ENCODE results near the gene RPL32.

RPL32 gene

DNA sequence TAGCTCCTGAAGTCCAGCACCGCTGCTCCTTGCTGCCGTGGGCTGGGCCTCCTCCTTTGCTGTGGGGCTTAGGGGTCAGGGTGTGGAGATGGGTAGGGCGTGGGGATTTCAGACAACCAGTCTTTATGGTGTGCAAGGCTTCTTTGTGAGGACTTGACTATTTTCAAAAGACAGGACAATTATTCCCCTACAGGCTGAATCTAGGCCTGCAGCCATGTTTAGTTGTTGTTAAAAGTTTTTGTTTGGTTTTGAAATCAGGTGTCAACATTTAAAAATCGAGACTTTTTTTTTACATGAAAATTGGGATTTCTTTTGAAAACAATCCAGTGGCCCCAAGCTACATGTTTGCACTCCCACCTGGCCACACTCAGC, 10.6 kb downstream of the RPL32 start:
- DNase-seq: no peak

- no peak for DNase-seq
These were observed 11.2 kb downstream of the RPL32 start for GRCh38 chr3:12829886-12830784.

- DNase-seq: no peak
These were observed 12.0 kb downstream of the RPL32 start for GRCh38 chr3:12829404-12829803.

- no peak for DNase-seq
These were observed 12.6 kb downstream of the RPL32 start for GRCh38 chr3:12828751-12829150.

DNA sequence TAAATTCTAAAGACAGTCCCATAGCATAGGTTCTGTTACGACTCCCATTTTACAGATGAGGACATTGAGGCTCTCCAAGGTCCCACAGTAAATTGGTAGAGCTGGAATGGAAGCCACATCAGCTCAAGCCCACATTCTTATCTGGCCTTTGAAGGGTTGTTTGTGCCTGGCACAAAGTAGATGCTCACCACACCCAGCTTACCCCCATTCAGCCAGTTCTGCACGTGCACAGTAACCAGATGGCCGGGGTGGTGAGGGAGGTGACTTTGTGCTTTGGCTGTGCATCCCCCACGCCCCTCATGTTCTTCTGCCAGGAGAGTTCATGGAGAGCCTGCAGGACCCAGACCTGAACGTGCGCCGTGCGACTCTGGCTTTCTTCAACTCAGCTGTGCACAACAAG, 16.2 kb downstream of the RPL32 start:
- no peak for DNase-seq

DNA sequence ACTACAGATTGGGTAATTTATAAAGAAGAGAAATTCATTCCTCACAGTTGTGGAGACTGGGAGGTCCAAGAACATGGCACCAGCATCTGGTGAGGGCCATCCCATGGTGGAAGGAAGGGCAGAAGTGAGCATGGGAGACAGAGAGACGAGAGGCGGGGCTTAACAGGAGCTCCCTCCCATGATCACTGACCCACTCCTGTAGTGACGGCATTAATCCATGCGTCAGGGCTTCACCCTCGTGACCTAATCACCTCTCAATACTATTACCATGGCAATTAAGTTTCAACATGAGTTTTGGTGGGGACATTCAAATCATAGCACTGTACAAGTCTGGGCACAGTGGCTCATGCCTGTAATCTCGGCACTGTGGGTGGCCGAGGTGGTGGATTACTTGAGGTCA, 17.1 kb downstream of the RPL32 start:
- DNase-seq: no peak

DNA sequence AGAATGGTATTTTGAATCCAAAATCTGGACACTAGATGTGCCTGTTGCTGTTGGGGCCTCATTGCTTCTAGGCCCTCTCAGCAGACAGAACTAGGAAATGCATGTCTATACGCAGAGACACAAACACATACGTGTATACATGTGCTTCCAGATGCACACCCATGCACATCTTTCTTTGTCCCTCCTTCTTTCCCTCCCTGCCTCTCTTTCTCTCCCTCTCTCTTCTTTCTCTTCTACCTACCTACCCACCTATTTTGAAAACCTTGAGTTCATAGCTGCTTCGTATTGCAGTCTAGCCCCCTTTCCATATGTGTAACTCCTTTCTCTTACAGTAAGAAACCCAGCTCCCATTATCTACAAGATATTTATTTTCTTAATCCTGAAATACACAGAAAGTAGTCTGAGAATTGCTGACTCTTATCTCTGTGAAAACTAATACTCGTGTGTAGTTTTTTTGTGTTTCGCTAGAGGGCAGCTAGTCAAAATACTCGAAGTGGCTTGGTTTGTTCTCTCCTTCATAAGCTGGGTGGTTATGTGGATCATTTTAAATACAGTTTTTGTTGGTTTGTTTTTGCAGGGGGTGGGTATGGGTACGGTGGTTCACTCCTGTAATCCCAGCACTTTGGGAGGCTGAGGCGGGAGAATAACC, 18.5 kb downstream of the RPL32 start:
- no peak for DNase-seq

GRCh38 chr3:12818773-12819172, 22.6 kb downstream of the RPL32 start:
- no peak for DNase-seq

GRCh38 chr3:12818273-12818672, 23.1 kb downstream of the RPL32 start:
- no peak for DNase-seq

- DNase-seq: no peak
These were observed 24.0 kb downstream of the RPL32 start for GRCh38 chr3:12817343-12817710.

GRCh38 chr3:12816521-12817342, 24.6 kb downstream of the RPL32 start:
- DNase-seq: no peak

DNA sequence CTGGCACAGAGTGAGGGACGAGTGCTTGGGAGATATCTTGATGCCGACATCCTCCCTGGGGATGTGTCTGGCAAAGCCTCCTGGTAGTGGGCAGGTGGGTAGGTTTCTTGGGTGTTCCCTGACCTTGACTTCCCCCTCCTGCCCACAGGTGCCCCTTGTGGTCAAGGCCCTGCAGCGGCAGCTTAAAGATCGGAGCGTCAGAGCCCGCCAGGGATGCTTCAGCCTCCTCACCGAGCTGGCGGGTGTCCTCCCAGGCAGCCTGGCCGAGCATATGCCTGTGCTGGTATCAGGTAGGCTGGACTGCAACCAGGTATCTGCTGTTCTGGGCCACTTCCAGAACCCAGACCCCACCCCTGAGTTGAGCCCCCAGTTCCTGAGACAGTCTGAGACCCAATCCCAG, 25.6 kb downstream of the RPL32 start:
- no peak for DNase-seq

- no peak for DNase-seq
These were observed 26.3 kb downstream of the RPL32 start for GRCh38 chr3:12815078-12815477.

GRCh38 chr3:12813967-12814366, 27.4 kb downstream of the RPL32 start:
- DNase-seq: no peak

DNA sequence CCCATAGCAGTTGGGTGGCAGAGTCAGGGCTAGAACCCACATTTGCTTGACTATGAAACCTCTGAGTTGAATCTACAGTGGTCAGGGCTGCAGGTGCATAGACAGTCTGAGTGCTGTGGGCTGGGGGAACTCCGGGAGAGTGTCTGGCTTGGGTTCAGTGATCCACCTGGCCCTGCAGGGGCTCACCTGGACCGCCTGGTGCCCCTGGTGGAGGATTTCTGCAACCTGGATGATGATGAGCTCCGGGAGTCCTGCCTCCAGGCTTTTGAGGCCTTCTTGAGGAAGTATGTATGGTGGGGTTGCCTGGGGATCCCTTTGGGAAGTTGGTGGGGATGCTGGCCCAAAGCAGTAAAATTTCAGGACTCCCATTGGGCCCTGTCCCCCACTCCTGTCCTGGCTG, 28.6 kb downstream of the RPL32 start:
- DNase-seq: no peak

DNA sequence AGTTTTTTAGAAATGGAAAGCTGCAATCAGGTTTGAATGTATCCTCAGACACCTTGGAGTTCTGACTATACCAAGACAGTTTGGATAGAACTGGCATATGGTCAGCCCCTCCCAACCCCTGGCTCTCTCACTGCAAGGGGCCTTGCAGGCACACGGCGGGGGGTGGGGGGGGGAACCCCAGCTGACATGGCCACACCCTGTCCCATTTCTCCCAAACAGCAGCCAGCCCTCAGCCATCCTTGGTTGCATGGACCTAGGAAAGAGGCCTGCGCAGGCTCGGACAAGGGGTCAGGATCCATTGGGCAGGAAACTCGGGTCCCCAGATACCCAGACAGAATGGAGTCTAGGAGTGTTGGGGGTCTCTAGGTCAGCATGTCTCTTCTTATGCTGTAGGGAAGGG, 30.4 kb downstream of the RPL32 start:
- no peak for DNase-seq

- DNase-seq: no peak
These were observed 31.2 kb downstream of the RPL32 start for GRCh38 chr3:12810013-12810780.

DNA sequence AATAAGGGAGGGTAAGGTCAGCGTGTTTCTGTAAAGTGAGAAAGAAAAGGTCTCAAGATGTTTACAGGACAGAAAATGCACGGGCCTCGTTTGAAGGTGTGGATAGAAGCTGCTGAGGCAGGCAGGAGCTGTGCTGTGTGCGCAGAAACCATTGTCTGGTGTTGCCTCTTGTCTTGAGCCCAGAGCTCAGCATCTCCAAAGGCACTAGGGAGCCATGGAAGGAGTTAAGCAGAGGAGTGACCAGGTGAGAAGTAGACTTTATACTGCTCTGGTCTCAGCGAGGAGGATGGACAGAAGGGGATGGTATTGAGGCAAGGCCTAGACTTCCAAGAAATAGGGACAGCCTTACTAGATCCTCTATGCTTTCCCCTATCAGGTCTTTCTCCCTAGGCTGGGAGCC, 31.9 kb downstream of the RPL32 start:
- DNase-seq: no peak

- DNase-seq: no peak
These were observed 32.4 kb downstream of the RPL32 start for GRCh38 chr3:12809001-12809400.

DNA sequence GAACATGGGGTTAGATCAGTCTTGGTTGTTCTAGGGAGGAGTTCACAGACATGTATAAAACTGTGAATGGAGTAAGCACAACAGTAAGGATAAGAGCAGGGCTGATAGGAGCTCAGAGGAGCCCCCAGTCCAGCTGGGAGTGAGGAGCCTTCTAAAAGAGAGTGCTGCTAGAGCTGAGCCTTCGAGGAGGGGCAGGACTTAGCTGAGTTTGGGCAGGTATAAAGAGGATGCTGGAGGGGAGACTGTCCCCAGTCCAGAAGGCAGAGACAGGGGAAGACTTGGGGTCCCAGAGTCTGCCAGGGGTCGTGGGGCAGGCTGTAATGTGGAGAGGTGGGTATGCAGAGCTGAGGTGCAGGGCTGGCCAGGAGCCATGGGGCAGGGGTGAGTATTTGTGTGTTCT, 32.8 kb downstream of the RPL32 start:
- DNase-seq: no peak

- DNase-seq: no peak
These were observed 33.6 kb downstream of the RPL32 start for GRCh38 chr3:12807601-12808359.

DNA sequence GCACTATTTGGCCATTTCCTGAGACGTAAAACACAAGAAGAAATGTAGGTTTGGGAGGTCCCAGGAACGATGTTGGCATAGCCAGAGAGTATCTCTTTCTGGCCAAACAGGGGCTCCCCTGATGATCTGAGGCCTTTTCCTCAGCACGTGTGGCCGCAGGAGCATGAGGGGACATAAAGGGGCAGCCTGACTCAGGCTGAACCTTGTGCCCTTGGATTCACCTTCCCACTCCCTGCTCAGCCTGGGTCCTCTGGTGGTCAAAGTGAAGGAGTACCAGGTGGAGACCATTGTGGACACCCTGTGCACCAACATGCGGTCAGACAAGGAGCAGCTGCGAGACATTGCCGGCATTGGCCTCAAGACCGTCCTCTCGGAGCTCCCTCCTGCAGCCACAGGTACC, 34.3 kb downstream of the RPL32 start:
- no peak for DNase-seq

Measured in NCI-H1694 (cell line).